ENCODE measurements around the gene TUBE1. TPM values are rescaled to one million over a fixed set of nuclear protein-coding genes. Genes with fewer than 3 reads are reported as not detected.
"Not testable (repeated sequence)": the region's sequence is repeated elsewhere in the genome, so short reads cannot be mapped to it uniquely, and the experiment has no call there.

The TUBE1 gene
- total and polyA plus RNA-seq, 2 donors (not counting 1 experiment from before 2014, with no cell fraction given) = 10.8 to 48.6 TPM

DNA sequence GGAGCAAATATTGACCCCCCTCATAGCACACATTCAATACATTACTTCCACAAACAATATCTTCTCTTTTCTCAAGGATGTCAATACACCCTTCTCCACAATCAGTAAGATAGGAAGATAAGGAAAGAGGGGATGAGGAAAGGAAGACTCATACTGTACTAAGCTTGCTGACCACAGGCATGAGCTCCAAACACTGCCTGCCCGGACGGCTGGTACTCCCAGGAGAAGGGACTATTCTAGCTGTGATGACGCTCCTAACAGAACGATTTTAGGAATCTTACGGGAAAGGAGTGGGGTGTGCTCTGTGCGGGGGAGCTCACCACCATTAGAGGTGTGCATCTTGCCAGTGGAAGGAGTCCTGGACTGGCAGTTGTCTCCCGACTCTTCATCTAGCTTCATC, 37.3 kb downstream of the TUBE1 start:
- H3K27me3 ChIP-seq (ENCODE audit: control insufficient read depth, insufficient read depth, low read length) = no peaks in the 10 kb centered on the region
- DNase-seq (ENCODE audit: low read depth in 2 of 2) = no peak
- H3K36me3 ChIP-seq (ENCODE audit: control insufficient read depth, insufficient read depth, low read length) = no peaks in the 10 kb centered on the region
- no peak overlapping the region for H3K4me3 ChIP-seq (replicated peaks in 1 of 4; ENCODE audit: control extremely low read depth in 1 of 4, insufficient read depth in 1 of 4, low read depth in 3 of 4, low read length in 4 of 4)
- TF ChIP-seq, protein P1, sequence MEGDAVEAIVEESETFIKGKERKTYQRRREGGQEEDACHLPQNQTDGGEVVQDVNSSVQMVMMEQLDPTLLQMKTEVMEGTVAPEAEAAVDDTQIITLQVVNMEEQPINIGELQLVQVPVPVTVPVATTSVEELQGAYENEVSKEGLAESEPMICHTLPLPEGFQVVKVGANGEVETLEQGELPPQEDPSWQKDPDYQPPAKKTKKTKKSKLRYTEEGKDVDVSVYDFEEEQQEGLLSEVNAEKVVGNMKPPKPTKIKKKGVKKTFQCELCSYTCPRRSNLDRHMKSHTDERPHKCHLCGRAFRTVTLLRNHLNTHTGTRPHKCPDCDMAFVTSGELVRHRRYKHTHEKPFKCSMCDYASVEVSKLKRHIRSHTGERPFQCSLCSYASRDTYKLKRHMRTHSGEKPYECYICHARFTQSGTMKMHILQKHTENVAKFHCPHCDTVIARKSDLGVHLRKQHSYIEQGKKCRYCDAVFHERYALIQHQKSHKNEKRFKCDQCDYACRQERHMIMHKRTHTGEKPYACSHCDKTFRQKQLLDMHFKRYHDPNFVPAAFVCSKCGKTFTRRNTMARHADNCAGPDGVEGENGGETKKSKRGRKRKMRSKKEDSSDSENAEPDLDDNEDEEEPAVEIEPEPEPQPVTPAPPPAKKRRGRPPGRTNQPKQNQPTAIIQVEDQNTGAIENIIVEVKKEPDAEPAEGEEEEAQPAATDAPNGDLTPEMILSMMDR (conservative IDR thresholded peaks at IDR 0.05 in 1 of 2, IDR thresholded peaks at IDR 0.05 in 1 of 2; ENCODE audit: low read depth in 1 of 2, low read length in 2 of 2) = no peak
- no peak for TF ChIP-seq EZH2 (IDR thresholded peaks at IDR 0.05; ENCODE audit: low read length, missing control alignments)
- H2AFZ ChIP-seq (ENCODE audit: low read length) = no peak overlapping the region
- no peaks in the 10 kb centered on the region for H3K4me1 ChIP-seq (ENCODE audit: control insufficient read depth, extremely low read depth, insufficient read depth, low read length)
- H3K9me3 ChIP-seq (ENCODE audit: control insufficient read depth, insufficient read depth, low read depth, low read length) = no peaks in the 10 kb centered on the region
- no peak overlapping the region for H3K27ac ChIP-seq (ENCODE audit: insufficient read depth, low read length)
- H3K9ac ChIP-seq (ENCODE audit: insufficient read depth, low read length) = no peak overlapping the region
- H4K20me1 ChIP-seq (ENCODE audit: control insufficient read depth, extremely low read depth, insufficient read depth, low read length) = no peaks in the 10 kb centered on the region
- H3K4me2 ChIP-seq (ENCODE audit: extremely low read depth, insufficient read depth, low read length) = no peak overlapping the region
- no peaks in the 10 kb centered on the region for H3K79me2 ChIP-seq (ENCODE audit: control insufficient read depth, insufficient read depth, low read length)

DNA sequence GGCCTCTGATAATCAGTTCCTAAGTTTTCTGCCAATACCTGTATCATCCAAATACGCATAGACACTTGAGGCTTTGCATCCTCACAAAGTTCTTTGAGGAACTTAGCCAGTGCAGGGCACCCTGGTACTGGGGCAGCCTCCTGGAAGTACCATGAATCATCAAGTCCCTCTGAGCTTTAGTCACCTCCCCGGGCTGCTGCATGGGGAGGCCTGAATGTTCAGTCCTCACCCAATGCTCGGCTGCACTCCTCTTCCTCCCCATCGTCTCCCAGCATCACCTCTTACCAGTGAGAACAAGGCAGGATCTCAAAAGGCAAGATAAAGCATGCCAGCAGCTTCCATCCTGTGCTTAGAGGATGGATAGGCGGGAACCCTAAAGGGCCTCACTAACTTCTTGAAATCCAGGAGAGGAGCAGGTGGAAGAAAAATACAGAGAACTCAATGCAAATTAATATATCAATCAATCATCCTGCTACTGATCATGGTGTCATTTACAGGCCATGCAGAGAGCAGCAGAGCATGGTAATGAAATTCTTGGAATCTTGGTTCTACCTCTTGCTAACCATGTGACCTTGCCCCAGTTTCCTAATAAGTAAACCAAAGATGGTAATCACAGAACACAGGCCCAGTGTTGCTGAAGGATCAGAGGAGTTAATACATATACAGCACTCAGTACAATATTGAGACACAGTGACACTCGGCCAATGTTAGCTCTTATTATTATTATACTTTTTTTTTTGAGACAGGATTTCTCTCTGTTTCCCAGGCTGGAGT, 38.1 kb downstream of the TUBE1 start:
- Histone ChIP-seq H3K27me3 (ENCODE audit: control insufficient read depth, insufficient read depth, low read length) (no peaks in the 10 kb centered on the region), H3K27ac (ENCODE audit: insufficient read depth, low read length) (no peak overlapping the region), H3K4me1 (ENCODE audit: control insufficient read depth, extremely low read depth, insufficient read depth, low read length) (peaks cover 1% of the 10 kb centered on the region), H3K36me3 (ENCODE audit: control insufficient read depth, insufficient read depth, low read length) (no peaks in the 10 kb centered on the region), H3K9ac (ENCODE audit: insufficient read depth, low read length) (no peak overlapping the region), H3K79me2 (ENCODE audit: control insufficient read depth, insufficient read depth, low read length) (no peaks in the 10 kb centered on the region), H3K9me3 (ENCODE audit: control insufficient read depth, insufficient read depth, low read depth, low read length) (no peaks in the 10 kb centered on the region), H4K20me1 (ENCODE audit: control insufficient read depth, extremely low read depth, insufficient read depth, low read length) (no peaks in the 10 kb centered on the region), H2AFZ (ENCODE audit: low read length) (no peak overlapping the region), H3K4me3 (replicated peaks in 1 of 4; ENCODE audit: control extremely low read depth in 1 of 4, insufficient read depth in 1 of 4, low read depth in 3 of 4, low read length in 4 of 4) (no peak overlapping the region), H3K4me2 (ENCODE audit: extremely low read depth, insufficient read depth, low read length) (no peak overlapping the region)
- DNase-seq (ENCODE audit: low read depth in 2 of 2) = peak in 1 of 2 donors; percentile 60
- TF ChIP-seq EZH2 (IDR thresholded peaks at IDR 0.05; ENCODE audit: low read length, missing control alignments) = no peak
- TF ChIP-seq, protein P1 (conservative IDR thresholded peaks at IDR 0.05 in 1 of 2, IDR thresholded peaks at IDR 0.05 in 1 of 2; ENCODE audit: low read depth in 1 of 2, low read length in 2 of 2) = no peak

DNA sequence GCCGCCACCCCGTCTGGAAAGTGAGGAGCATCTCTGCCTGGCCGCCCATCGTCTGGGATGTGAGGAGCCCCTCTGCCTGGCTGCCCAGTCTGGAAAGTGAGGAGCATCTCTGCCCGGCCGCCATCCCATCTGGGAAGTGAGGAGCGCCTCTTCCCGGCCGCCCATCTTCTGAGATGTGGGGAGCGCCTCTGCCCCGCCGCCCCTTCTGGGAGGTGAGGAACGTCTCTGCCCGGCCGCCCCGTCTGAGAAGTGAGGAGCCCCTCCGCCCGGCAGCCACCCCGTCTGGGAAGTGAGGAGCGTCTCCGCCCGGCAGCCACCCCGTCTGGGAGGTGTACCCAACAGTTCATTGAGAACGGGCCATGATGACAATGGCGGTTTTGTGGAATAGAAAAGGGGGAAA, 39.8 kb downstream of the TUBE1 start:
- H3K4me3 ChIP-seq (replicated peaks in 1 of 4; ENCODE audit: control extremely low read depth in 1 of 4, insufficient read depth in 1 of 4, low read depth in 3 of 4, low read length in 4 of 4); H2AFZ ChIP-seq (ENCODE audit: low read length); H3K36me3 ChIP-seq (ENCODE audit: control insufficient read depth, insufficient read depth, low read length); H3K79me2 ChIP-seq (ENCODE audit: control insufficient read depth, insufficient read depth, low read length); DNase-seq (ENCODE audit: low read depth in 2 of 2); H3K4me2 ChIP-seq (ENCODE audit: extremely low read depth, insufficient read depth, low read length); H3K4me1 ChIP-seq (ENCODE audit: control insufficient read depth, extremely low read depth, insufficient read depth, low read length); H3K9me3 ChIP-seq (ENCODE audit: control insufficient read depth, insufficient read depth, low read depth, low read length); H3K27me3 ChIP-seq (ENCODE audit: control insufficient read depth, insufficient read depth, low read length); H3K9ac ChIP-seq (ENCODE audit: insufficient read depth, low read length); H3K27ac ChIP-seq (ENCODE audit: insufficient read depth, low read length); H4K20me1 ChIP-seq (ENCODE audit: control insufficient read depth, extremely low read depth, insufficient read depth, low read length): not testable (repeated sequence)

Data from fibroblast of lung (primary cell).